GM19463 (cell line): ENCODE measurements around the gene NR2E1.

Experiments used
- ATAC-seq: cut with Tn5 transposase; IDR thresholded peaks from one replicate; pipeline ENCODE4 v1.9.1; 2021; ENCODE audit warnings: mild to moderate bottlenecking, moderate library complexity; ENCODE audit not compliant: unreplicated experiment

Gene NR2E1

DNA sequence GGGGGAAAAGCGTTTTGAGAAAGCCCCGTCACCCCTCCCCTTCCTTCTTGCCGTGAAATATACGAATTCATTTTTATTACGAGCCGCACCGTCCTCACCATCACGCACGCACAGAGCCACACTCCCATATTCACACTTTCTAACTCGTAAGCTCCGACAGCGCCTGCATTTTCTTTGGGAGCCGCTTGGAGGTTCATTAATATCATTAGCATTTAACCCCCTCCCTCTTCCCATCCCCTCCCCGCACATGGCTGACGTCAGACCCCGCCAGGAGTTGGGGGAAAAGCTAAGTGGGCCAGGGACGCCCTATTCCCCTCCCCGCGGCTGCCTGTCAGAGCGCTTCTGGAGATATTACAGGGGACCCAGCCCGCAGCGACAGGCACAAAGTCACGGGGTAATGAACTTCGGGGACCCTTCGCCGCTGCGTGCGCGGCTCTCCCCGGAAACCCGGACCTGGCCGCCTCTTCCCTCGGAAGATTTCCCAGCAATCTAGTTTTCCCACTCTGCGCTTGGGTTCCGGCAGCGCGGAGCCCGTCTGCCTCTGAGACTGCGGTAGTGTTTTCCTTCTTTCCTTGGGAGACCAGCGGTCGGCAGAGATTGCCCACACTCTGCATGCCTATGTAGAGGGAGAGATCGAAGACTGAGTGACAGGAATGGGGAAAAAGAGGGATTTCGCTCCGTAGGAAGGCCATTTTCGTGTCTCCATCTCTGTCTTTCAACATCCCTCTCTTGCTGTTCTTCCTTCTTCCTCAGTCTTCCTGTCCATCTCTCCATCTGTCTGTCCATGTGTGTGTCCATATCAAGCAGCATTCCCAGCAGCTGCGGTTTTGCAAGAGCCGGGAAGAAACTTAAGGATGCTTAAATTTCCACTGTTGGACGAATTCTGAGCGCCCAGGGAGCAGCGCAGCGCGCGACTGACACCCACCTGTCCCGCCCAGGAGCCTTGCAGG lies at the start of gene NR2E1:
Gene NR2E1, plus strand, starts transcription at position 309 of the 950 bp plus-strand sequence. CDS start 744 bp downstream, outside the sequence.
- ATAC-seq: no peak

DNA sequence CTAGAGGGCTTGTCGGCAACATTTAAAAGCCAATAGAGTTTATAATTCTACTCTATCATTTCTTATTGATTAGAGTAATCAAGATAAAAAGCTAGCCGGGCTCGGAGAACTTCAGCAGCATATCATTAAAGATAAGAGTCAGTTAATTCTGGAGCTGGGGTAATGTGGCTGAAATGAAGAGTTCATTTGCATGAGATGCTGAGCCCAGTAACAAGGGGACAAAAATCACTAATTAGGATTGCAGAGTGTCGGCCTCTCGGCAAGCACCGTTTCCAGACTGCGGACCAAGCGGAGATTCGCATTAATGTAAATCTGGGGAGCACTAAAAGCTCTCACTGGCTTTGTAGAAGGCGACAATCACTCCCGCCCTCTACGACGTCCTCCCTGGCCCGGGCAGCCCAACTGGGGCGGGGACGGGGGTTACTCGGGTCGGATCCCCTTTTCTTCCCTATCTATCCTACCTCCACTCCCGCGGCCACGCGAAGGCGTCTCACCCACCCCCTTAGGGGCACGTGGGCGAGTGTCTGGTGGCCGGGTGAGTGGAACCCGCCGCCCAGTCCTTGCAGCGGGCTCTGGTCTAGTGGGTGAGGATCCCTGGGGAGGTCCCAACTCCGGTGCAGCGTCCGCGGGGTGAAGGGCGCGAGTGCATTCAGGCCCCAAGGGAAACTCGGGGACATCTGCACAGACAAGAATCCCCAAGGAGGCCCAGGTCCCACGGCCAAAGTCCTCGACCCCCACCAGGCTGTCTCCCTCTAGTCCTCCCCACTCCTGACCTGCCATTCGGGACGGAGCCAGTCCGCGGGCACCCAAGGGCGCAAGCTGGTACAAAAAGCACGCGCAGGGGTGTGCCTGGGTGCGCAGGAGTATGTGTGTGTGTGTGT lies 49.0 kb upstream of the NR2E1 start:
- ATAC-seq: no peak

DNA sequence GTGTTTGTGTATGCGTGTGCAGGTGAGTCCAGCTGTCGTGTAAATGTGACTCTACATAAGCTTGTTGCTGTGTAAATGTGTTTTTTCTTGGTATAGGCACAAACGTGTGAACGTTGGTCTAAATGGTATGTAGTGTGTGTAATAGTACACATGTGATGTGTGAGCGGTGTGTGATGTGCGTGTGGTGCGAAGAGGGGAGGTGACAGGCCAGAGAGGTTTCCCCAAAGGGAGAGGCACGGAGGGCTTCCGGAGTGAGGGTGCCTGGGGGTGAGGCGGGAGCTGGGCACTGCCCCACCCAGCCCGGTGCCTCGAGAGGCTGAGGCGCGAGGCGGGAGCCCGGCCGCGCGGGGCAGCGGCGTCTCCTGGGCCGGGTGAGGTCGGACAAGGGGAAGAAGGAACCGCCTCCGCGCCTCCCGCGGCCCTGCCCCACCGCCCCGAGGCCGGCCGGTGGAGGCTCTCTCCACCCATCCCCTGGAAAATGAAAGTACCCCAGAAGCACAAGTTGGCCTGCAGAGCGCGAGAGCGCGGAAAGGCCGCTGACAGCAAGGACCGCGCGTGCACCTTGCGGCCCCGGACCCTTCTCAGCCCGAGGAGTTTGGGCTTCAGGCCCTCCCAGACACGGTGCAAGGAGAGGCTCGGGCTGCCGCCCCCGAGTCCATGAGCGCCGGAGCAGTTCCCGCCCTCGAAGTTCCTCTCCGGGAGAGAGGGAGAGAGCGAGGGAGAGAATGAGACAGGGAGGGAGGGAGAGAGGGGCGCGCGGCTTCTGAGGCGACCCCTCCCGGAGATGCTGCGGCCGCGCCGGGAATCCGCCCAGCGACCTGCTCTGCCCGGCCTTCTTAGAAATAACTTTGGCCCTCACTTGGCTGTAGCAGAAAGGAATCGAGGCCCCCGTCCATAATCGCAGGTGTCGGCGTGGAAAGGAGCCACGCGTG lies 48.1 kb upstream of the NR2E1 start:
- no peak for ATAC-seq

DNA sequence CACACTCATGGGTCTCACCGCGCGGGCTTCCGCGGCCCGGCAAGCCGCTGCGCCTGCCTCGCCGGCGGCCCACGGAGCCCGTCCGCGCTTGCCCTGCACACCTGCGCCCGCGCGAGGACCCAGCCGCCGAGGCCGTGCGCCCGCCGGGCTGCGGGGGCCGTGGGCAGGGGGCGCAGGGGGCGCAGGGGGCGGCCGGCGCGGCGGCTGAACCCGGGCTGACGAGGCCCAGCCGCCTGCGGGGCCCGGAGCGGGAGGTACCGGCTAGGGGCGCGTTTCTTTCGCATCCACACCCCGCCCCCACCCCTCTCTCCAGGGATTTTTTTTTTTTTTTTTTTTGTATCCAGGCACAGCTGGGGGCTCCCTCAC lies 47.5 kb upstream of the NR2E1 start:
- no peak for ATAC-seq

DNA sequence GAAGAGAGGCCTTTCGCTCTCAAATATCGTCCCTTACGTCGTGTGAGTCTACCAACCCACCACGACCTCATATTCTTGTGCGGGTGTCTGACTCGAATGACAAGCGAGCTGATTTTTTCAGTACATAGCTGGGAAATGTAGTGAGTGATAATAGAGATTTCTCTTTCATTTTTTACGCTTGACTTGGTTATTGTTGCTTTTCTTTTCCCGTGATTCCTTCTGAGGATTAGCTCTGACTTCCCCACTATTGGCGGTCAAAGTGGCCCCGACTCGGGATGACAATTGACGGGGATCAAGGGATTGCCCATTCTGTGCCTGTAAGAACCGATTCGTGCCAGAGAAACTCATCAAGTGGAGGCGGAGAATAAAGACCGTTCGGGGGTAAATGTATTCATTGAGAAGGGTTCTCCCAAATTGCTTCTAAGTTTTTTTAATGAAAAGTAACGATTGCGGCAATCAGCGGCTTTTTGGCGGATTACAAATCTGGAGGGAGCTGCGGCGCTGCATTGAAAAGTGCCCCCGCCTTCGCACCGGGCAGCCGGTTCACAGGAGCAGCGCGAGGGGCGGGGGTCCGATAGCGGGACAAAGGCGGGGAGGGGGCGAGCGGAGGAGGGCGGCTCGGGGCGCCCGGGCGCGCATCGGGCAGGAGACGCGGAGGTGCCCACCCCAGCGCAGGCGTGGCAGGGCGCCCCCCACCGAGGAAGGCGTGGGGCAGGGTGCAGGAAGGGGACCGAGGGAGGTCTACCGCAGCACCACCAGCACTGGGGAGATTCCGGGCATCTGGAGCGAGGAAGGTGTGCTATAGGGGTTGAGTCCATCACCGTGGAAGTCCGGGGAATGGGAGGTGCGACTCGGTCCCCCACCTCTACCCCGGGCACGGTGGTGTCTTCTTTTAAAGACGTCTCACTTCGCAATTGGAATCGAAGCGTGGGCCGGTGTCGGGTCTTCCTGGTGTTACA lies 46.7 kb upstream of the NR2E1 start:
- ATAC-seq: no peak

DNA sequence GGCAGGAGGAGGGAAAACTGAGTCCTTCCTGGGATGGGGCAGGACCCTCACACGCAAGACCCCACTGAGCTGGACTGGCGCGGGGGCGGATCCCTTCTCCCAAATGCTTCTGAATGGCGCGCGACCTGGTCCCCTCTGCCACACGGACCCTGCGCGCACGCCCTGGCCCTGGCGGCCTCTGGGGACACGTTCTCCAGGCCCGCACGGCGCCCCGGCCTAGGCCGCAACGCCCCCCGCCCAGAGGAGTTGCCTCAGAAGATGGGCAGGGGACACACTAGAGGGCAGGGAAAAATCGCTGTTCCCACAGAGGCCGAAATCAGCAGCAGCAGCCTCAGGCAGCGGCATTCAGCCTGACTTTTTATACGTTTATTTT lies 46.1 kb upstream of the NR2E1 start:
- no peak for ATAC-seq

DNA sequence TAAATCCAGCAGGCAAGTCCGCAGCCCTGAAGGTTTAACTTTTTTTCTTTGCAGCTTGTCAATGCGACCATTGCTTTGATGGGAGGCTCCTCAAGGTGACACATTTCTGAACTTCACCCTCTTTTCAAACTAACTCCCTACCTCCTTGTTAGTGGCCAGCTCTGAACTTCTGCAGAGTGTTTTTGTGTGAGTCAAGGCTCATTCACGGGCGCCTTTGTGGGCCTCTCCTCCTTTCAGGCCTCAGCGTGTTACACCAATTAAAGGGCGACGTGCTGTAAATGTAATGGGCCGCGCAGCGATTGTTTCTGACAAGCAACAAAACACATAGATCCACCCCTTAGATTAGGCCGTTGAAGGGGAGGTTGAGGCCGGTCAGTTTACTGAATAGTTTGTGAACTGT lies 45.5 kb upstream of the NR2E1 start:
- ATAC-seq: no peak

DNA sequence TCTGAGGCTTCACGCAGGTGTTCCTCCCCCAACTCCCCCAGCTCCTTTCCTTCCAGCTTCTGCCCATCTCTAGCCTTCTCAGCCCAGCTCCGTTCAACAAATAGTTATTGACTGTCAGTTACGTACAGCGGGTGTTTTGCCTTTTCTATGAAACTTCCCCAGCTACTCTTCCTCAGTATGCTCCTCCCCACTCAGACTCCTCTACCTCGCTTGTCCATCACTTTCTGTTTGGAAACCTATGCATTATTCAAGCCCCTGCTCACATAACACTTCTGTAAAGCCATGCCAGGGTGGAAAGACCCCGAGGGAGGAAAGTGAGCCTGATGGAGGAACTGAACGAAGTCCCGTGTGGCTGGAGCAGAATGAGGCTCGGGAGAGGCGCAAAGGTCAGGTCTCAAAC lies 44.2 kb upstream of the NR2E1 start:
- no peak for ATAC-seq

DNA sequence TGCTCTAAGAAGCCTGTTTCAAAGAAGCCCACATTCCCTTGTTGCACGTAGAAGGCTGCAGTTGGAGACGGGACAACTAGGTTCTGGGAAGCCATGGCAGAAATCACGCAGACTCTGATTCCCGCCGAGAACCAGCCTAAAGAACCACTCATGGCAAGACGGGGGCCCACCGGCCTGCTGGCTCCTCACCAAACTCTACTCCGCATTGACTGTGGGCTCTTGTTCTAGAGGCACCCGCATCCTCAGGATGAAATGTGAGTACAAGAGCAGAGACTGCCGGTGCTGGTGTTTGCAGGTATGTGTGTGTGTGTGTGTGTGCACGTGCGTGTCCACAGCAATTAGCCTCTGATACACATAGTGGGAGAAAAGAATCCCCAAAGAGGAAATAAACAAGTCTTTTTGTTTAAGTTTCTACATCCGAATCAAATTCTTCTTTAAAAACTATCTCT lies 42.3 kb upstream of the NR2E1 start:
- no peak for ATAC-seq

DNA sequence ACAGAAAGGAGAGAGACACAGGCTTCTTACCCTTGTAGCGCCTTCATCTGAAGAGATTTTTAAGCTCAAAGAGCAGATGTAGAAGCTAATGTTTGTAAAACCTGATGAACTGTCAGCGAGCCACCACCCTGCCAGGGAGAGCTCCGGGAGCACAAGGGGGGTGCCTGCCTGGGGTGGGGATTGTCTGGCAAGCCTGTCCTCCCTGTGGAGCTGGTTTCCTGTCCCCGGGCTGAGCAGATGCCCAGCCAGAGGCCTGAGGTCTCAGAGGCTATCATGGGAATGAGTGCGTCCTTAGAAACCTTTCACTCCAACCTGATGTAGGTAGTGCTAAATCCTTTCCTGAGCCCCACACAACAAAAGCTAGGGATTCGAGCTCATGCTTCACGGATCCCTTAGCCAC lies 41.9 kb upstream of the NR2E1 start:
- ATAC-seq: no peak

DNA sequence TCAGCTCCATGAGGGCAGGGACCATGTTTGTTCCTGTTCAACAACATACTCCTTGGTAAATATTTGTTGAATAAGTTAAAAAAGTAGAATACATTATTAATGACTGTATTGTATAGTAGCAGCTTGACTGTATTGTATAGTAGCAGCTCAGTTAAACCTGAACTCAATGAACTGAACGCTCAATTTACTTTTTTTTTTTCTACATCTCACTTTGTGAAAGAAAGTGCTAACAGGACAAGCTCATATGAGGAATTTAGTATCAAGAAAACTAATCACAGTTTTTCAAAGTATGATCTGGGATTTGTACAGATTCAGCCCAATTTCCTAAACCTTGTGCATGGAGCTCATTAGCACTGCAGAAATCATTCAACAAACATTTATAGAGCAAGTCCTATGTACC lies 38.8 kb upstream of the NR2E1 start:
- ATAC-seq: no peak

DNA sequence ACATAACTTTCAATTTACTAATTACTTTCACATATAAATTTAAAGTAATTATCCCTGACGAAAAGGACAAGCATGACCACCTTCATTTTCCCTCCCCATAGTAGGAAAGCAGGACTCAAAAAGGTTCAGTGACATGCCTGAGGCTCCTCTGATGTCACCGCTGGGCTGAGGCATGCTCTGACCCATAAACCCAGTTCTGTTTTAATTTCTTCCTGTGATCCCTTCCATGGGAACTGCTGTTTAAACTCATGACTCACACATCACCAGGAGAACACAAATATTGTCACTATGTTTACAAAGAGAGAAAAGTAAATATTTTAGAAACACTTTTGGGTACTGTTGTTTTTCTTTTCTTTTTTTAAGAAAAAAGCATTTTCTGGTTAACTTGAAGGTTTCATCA lies 38.0 kb upstream of the NR2E1 start:
- no peak for ATAC-seq

DNA sequence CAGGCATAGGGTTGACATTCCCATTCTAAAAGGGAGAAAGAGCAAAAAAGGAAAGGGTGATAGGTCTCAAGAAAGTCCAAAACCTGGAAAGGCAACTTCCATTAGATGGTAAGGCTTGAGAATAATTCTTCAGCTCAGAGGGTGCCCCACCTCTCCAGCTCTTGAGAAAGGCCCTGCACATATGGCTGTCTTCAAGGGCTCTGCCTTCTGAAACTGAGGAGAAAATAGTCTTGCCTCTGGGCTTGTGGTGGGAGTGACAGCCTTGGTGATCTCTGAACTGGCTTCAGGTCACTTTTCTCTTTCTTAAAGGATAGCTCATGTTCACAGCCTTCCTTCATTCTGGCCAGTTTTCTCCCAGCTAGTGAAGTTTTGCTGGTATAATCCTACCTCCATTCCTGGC lies 35.6 kb upstream of the NR2E1 start:
- ATAC-seq: no peak

DNA sequence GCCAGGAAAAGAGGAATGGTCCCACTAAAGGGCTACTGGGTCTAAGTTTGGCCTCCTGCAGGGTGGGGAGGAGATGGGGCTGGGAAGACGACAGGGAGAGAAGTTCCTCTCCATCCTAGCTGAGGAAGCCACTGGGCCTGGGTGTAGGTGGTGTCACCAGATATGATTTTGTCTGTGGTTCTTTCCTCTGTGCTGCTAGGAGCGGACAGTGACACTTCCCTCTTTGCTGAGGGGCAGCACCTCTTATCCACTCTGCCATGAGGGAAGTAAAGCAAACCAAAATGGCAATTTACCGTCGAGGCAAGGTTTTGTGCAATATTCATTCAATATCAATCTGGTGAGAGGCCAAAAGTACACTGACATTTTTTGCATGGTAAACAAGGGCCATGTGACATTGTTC lies 33.0 kb upstream of the NR2E1 start:
- no peak for ATAC-seq

DNA sequence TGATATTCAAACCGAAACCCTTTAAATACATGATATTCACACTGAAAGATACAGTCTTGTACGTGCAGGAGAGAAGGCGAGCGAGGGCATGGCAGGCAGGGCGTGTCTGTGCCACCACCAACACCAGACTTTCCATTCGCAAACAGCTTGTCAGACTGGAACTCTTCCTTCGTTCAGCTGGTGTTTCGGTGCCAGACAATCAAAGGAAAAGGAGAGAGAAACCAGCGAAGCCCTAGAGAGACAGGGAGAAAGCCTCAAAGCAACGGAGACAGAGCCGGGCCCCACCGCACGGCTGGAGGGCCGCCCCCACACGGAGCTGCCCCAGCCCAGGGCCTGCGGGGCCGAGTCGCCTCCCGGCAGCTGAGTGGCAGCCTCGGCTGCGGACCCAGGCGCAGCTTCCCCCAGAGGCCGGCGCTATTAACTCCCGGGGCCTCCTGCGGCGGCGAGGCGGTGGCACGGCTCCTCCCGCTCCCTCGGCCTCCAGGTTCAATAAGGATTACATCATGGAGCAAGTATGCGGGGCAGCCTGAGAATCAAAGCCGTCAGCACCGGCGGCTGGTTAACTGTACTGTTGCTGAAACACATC lies 32.1 kb upstream of the NR2E1 start:
- no peak for ATAC-seq

DNA sequence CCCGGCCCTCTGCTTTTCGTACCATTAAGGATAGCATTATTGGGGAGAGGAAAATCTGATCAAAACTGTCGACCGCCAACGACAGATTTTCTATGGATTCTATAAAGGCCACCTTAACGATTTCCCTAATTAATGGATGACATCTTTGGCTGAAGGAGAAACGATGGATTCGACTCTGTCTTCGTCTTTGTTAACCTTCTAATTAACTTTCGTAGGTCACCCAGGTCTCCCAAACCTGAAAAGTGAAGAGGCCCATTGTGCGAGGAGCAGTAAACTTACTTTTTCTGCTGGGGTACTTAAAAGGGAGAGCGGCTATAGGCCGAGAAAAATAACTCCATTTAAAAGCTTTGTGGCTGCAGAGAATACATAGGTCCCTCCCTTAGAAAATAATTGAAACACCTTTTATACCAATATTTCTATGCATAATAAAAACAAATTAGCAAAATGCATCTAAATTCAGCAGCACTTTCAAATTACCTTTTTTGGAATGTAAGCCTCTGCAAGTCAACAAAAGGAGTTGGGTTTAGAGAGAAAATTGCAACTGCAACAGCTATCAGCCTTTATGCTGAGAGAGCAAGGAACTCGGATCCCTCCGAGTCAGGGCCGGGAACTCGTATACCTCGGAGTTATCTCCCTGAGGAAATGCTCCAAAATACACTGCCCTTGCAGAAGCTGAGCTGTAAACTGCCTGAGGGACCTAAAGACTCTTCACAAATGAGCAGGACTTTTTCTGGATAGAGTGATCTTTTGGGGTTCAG lies 31.4 kb upstream of the NR2E1 start:
- ATAC-seq: no peak

DNA sequence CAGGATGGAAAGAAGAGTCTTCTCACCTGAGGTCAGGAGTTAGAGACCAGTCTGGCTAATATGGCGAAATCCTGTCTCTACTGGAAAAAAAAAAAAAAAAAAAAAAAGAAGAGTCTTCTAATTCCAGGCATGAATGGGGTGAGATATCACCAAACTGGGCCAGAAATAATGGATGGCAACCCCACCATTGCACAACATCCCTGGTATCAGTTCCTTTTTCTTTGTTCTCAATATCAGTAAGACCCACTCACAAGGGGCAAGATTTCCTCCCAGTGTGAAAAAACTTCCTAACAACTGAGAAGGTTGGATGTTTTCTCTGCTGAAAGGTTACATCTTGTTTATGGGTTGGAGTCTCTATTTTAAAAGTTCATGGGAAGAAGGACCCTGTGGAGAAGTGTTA lies 23.6 kb upstream of the NR2E1 start:
- no peak for ATAC-seq

DNA sequence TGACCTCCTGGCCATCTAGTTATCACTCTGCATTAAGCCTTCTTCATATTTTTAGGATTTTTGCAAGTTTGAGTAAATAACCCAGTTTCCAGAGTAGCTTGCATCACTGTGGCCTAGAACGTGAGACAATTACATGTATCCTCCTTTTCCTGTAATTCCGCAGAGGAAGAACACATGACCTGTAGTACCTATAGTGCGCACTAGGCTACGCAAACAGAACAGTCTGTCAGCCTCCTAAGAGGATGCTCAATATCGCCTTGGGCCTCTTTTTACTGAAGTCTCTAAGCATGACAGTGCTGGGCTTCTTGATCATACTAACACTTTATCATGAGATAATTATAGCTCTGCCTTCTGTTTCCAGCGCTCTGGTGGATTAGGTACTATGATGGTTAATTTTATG lies 20.2 kb upstream of the NR2E1 start:
- no peak for ATAC-seq

DNA sequence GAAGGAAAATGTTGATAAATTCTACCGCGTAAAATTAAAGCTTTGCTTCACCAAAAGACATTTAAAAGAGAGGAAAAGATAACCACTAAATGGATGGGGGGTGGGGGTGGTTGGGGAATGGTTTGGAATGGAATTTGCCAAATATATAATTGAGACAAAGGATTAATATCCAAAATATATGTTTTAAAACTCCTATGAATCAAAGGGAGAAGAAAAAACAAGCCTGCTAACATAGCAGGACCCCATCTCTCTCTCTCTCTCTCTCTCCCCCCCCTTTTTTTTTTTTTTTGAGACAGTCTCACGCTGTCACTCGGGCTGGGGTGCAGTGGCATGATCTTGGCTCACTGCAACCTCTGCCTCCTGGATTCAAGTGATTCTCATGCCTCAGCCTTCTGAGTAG lies 13.4 kb upstream of the NR2E1 start:
- no peak for ATAC-seq
